PFSK-1 (cell line): Measurements from ENCODE around the gene ERC2.

Source experiments
- FOXP2 ChIP-seq: optimal IDR thresholded peaks from 2 replicates; pipeline ENCODE3; 2011; ENCODE audit warnings: borderline replicate concordance, control low read depth, inconsistent platforms; ENCODE audit not compliant: insufficient read depth; ENCODE audit errors: extremely low read length, extremely low read depth
- POLR2AphosphoS5 ChIP-seq: IDR thresholded peaks from 2 replicates; pipeline ENCODE4 v1.6.1; 2012; ENCODE audit warnings: low read depth, mild to moderate bottlenecking, control low read depth, low read length, moderate library complexity
- SIN3A ChIP-seq: IDR thresholded peaks from 2 replicates; pipeline ENCODE4 v1.6.1; 2012; ENCODE audit warnings: mild to moderate bottlenecking, low read length, moderate library complexity, borderline replicate concordance; ENCODE audit not compliant: insufficient read depth
- TF ChIP-seq, protein P1 (sequence below), 2 experiments: IDR thresholded peaks; 2 replicates each; pipeline versions ENCODE4 v1.6.1 to v1.8.0; 2011 to 2012; ENCODE audit warnings: low read depth in 2 of 2, low read length in 2 of 2, control low read depth in 1 of 2, inconsistent platforms in 1 of 2, mild to moderate bottlenecking in 1 of 2, moderate library complexity in 1 of 2; ENCODE audit not compliant: insufficient read depth in 1 of 2

DNA sequence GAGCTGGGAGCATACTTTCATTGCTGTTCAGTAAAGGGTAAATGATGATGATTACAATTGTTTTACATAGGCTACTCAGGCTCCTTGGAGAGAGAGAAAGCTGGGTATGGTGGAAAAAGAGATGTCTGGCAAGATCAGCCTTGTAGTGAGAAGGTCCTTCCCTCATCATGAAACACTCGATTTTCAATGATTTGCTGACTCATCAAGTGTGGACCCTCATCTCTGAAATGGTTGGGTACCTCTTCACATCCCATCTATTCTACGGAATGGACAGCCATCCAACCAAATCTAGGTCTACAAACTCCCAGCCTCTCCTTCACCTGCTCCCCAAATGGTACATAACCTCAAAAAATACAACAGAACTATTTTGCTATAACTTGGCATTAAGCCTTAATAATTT lies 610.6 kb downstream of the ERC2 start:
- no peak for TF ChIP-seq SIN3A
- no peak for TF ChIP-seq POLR2AphosphoS5
- TF ChIP-seq, protein P1, sequence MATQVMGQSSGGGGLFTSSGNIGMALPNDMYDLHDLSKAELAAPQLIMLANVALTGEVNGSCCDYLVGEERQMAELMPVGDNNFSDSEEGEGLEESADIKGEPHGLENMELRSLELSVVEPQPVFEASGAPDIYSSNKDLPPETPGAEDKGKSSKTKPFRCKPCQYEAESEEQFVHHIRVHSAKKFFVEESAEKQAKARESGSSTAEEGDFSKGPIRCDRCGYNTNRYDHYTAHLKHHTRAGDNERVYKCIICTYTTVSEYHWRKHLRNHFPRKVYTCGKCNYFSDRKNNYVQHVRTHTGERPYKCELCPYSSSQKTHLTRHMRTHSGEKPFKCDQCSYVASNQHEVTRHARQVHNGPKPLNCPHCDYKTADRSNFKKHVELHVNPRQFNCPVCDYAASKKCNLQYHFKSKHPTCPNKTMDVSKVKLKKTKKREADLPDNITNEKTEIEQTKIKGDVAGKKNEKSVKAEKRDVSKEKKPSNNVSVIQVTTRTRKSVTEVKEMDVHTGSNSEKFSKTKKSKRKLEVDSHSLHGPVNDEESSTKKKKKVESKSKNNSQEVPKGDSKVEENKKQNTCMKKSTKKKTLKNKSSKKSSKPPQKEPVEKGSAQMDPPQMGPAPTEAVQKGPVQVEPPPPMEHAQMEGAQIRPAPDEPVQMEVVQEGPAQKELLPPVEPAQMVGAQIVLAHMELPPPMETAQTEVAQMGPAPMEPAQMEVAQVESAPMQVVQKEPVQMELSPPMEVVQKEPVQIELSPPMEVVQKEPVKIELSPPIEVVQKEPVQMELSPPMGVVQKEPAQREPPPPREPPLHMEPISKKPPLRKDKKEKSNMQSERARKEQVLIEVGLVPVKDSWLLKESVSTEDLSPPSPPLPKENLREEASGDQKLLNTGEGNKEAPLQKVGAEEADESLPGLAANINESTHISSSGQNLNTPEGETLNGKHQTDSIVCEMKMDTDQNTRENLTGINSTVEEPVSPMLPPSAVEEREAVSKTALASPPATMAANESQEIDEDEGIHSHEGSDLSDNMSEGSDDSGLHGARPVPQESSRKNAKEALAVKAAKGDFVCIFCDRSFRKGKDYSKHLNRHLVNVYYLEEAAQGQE (IDR thresholded peaks at IDR 0.05; ENCODE audit: insufficient read depth in 1 of 2, low read depth in 2 of 2, low read length in 2 of 2) = no peak
- no peak for TF ChIP-seq FOXP2
